ENCODE results near the gene PRDM16.

The PRDM16 gene

DNA sequence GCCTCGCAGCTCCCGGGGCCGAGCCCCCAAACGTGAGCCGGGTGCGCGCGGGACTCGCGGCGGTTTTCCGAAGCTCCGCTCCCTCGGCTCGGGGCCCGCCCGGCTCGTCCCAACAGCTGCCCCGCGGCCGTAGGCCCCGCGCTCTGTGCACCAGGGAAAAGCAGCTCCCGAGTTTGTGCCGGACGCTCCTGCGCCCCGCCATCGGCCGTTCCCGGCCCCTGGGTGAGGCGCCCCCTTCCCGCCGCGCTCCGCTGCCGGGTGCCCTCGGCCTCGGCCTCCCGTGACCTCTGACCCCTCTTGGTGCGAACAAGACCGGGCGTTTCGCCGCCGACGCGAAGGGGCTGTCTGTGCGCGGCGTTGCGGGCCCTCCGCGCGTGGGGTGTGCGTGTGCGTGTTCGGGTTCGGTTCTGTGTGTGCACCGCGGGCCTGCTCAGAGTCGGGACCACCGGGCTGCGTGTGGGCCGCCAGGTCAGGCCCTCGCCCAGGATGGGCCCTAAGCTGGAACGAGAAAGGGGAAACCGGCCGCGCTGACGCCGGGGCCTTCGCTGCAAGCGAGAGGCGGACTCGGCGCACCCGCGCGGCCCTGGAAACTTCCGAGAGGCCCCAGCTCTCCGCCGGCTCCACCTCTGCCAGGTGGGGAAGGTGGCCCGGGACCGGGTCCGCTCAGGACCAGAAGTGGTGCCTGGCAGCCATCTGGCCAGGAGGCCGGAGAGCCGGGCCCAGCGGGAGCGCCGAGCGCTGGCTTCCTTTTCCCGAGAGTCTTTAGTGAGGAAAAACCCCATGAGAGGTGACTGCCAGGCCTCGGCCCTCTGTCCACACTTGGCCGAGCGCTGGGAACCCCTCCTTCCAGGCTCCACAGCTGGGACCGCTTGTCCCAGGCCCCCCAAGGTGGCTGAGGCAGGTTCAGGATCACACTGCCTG lies 1.9 kb downstream of the PRDM16 start:
- DNase-seq, result no peak

DNA sequence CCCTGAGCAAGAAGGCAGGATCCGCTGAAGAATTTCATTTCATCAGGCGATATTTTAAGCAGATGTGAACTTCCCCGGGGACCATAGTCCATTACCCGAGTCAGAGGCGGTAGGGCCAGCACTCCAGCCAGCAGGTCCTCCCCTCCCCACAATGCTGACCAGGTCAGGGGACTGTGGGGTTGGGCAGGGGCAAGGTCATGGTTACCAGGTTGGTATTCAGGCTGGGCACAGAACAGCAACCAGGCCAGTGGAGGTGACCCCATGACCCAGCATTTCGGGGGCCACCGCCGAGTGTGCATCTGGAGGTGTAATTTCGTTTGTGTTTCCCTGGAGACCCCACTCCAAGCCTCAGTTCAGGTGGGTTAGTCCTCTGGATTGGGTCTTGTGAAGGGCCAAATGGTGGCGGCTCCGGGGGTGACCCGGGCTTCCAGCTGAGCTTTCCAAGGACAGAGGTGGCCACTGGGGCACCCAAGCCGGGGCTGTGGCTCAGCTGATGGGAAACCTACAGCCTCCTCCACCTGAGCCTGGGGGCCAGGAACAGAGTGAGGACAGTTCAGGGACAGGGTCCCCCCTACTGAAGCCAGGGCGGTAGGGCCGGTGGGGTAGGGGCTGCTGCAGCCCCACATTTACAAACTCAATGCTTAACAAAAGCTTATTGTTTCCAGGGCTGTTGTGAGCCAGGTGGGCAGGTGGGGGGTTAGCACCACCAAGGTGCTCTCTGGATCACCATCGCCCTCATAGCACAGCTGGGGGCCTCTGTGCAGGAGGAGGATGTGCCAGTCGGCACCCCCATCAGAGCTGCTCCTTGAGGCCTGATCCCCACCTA lies 2.8 kb downstream of the PRDM16 start:
- DNase-seq, result no peak

DNA sequence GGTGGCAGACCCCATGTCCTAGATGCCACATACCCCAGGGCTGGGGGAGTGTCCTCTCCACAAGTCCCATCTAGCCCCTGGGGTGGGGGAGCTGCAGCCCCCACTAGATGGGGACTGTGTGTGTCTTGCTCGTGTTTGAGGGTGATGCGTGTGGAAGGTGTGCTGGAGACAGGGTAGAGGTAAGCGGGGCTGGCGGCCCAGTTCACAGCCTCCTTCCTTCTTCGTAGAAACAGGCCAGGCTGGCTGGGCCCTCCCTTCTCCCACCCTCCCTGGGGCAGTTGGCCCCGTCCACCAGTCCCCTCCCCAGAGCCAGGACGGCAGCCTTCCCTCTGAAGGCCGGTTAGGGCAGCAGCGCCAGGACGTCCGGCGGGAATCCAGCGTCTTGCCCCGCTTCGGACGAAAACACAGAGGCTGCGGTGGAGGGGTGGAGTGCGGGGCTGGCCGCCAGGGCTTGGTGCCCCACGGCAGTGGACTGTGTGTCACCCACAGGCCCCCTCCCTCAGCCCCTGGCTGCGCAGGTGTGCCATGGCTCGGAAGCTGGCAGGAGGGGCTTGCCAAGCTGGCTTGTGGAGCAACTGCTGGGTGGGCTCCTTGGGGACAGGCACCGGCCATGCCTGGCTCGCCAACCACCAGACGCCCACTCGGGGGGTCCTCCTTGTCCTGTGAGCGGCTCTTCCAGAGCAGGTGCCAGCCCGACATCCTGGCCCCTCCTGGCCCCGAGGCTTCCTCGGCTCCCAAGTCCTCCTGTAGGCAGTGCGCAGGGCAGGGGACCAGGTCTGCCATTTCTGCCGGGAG lies 3.6 kb downstream of the PRDM16 start:
- no peak for DNase-seq

DNA sequence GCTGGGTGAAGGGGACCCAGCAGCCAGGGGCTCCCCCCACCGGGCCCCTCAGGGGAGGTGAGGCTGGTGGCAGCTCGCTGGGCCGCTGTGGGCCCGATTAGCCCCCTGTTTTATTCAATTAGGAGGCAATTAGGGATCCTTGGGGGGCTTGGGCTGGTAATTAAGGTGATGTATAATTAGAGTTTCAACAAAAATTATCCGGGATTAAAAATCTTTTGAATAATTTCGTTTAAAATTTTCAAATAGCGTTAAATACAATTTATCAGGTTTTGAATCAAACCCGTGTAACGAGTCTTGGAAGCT lies 4.1 kb downstream of the PRDM16 start:
- DNase-seq, result no peak

DNA sequence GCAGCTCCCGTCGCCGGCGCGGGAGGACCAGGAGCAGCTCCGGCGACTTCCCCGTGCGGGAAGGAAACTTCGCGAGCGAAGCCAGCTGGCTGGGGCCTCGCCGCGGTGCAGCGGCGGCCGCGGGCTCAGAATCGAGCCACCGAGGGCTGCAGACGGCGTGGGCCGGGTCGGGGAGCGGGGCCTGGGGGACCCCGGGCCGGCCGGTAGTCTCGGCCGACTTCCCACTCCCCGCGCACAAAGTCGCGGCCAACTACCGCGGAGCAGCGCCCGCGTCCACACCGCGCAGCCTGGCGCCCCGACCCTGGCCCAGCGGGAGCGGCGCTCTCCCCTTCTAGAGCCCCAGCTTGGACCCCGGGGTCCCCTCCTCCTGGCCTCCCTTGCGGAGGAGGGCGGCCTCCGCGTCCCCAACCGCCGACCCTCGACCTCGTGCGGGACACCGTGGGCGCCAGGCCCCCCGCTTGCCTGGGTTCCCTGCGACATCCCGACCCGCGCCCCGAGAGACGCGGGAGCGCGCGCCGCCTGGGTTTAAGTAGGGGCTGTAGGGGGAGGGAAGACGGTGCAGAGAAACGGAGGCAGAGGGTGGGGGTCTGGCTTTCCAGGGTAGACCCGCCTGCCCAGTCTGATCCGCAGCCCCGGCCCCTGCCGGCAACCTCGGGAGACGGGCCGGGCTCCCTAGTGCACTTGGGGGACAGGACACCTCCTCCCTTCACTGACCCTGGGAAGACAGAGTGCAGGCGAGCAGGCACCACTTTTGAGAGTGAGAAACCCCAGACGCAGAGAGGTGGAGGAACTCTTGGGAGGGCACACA lies 4.7 kb downstream of the PRDM16 start:
- no peak for DNase-seq

DNA sequence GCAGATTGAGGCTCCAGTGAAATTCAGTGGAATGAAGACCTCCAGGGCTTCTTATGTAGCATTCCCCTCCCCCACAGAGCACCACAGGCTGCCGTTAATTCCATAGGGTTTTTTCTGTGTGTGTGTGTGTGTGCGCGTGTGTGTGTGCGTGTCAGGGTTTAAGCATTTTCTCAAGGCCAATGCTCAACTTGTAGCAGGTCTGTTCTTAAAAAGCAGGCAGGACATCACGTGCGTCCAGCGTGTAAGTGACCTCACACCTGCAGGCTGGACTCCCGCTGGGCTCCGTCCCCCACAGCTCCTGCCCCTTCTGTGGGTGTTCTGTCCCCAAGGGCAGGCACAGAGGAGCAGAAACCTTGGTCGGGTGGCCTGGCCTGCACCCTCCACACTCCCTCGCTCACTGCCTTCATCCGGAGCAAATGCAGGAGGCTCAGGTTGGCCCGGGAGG lies 5.3 kb downstream of the PRDM16 start:
- no peak for DNase-seq

DNA sequence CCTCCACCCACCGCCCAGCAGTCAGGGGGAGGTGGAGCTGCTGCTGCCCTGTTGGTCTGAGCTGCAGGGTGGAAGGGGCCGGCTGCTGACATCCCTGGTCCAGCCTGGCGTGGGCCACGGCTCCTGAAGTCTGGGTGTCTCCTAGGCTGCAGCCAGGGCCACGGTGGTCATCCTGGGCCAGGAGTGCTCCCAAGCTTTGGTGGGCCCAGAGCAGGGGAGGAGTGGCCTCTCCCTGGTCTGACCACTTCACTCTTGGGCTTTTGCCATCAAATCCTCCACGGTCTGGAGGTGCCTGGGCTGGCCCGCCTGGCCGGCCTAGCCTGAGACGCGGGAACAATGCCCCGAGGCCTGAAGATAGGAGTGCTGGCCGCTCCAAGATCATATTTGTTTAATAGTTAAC lies 5.8 kb downstream of the PRDM16 start:
- DNase-seq, result no peak

DNA sequence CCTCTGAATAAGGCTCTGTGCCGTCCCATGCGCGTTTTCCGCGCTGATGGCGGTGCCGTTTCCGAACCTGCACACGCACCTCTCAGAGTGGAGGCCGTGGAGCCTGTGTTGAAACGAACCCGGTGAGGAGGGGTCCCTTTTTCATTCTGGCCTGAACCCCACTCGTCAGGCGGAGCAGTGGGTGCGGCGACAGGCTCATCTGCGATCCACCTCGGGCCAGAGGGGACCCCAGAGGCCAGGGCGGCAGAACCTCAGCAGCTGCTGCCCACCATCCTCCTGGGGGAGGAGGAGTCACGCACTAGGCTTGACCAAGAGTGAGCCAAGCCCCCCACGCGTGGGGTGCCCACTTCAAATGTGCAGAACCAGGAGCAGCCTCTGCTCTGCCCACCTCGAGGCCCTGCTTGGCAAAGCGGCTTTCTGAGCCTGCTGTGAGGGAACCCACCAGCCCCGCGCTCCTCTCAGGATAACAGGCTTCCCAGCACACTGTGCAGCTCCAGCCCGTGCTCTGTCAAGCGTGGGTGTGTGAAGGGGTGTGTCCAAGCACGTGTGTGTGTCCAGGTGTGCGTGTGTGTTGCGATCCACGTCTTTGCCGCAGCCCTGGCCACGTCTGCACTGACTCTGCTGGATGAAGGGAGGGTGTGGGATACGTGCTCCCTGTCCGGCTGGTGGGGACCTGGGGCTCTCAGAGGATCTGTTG lies 6.8 kb downstream of the PRDM16 start:
- no peak for DNase-seq

DNA sequence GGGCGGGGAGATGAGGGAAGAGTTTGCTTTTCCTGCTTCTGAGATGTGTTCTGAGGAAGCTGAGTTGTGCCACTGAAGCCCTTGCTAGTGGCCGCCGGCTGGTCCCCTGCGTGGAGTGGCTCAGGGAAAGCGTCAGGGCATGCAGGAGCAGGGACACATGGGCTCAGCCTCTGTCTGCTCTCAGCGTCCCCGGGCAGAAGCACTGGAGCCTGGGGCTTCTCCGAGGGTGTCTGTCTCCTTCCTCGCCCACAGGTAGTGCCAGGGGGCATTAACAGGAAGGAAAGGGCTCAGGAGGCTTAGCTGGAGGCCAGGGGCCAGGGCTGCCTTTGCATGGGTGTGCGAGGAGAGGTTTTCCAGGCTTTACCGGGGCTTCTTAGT lies 7.3 kb downstream of the PRDM16 start:
- DNase-seq, result no peak

DNA sequence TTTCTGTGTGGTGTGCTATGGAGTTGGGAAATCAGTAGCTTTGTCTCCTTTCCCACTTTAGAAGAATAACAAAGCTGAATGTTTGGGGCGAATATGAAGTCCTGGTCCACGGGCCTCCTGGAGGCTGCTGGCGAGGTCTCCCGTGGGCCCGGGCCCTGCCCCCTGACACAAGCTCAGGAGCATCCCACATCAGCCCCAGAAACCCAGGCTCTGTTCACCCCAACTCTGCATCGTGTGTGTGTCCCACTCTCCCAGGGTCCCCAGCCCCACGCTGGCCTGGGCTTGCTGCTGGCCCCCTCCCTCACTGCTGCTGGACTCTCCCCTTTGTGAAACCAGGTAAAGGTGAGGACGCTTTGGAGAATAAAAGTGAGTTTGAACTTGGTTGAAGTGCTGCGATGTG lies 8.1 kb downstream of the PRDM16 start:
- DNase-seq, result no peak

DNA sequence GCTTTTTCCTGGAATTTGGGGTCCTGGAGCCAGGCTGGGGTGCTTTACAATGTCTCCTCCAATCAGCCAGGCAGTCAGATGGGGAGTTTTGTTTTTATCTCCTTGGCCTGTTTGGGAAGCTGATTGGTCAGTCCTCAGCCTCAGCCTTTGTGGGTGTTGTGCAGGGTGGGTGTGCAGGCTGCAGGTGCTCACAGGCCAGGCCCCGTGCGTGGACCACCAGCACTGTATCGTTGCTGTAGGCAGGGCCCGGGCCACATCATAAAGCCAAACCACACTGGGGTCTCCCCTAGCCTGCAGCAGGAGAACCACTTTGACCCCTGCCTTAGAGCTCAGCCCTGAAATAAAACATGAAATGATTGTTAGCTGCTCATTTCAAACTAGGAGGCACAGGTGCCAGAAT lies 8.6 kb downstream of the PRDM16 start:
- DNase-seq, result no peak

DNA sequence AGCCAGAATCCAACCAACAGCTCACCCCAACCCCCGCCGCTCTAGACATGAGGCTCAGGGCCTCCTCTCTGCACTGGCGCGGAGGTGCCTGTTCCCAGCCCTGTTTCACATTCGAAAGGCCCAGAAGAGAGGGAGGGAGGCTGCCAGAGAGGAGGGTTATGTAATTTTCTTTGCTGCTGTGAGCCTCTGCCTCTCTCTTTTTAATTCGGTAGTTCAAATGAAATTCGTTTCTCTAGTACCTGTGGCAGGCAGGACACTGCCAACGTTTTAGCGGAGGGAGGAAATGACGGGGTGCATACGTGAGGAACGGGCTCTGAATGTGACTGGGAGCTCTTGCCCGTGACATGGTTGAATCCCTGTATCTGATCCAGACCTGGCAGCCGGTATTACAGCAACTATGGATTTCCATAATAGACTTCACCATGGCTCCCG lies 9.4 kb downstream of the PRDM16 start:
- DNase-seq, result no peak

DNA sequence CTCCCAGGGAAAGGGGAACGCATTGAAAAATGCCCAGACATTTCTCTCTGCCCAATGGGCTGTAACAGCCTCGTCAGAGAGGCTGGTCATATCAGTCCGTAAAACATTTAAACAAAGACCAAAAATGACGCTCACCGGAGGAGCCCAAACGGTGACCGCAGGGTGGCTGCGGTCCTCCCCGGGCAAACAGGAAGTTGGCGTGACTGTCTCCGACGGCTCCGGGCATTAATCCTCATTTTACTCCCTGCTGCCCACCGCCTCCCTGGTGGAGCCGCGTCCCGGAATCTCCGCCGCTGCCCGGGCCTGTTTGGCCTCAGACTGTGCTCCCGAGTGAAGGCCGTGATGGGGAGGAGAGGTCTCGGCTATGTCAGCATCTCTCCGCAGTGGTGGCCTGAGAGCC lies 9.9 kb downstream of the PRDM16 start:
- no peak for DNase-seq

DNA sequence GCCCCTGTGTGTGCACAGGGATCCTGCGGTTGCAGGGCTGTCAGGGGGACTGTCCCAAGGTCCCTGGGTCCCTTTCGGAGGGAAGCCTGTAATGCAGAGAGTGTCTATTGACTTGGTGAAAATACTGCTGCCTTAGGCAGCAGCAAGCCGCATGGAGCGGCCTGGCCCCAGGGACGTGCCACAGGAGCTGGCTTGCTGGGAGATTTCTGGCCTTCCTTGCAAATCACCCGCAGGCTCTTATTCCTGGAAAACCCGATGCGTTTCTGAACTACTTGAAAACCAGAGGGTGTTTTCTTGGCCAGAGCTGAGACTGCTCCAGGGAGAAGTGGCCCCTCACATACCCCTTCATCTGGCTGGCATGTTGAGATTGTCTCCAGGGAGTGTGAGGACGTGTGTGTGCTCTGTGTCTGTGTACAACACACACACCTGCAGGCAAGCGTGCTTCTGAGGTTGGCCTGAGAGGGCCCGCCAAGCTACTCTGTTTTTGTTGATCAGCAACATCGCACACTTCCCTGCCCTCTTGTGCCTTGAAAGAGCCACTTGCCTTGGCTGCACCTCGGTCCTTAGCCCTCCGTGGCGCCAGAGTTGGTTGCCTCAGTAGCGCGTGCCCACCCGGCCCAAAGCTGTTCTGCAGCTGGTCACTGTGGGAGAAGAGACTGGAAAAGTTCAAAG lies 10.5 kb downstream of the PRDM16 start:
- no peak for DNase-seq

DNA sequence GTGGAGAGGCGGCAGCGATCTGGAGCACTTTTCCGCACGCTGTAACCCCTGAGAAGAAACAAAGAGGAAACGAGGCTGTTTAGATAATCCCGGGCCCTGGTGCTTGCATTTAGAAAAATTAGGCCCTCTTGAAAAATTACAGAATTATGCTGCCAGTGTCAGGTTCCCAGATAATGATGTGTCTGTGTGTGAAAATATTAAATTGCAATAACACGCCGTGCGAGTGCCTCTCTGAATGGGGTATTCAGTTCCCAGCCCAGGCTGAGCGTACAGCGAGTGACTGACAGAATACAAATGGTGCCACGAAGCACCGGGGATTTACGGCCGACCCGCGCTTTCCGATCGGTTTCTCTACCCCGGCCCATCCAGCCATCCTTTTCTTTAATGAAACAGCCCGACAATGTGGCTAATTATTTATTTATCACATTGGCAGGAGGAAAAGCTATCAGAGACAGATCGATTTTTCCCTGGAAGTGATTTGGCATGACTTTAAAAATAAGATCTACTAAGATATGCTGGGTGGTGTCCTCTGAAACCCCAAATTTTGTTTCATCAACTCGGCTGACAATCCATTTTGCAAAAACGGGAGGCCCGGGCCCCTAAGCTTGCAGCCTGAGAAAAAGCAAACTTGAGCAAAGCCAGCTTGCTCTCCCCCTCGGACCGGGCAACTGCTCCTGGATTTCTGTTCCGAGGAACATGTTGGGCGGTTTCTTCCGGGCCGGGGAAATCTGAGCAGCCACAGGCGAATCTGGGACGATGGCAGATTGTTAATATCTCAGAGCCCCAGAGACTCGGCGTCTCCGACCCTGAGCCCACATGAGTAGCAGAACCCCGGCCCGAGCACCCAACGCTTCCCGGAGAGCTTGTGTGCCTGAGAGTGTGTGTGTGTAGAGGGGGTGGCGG lies 11.3 kb downstream of the PRDM16 start:
- no peak for DNase-seq

DNA sequence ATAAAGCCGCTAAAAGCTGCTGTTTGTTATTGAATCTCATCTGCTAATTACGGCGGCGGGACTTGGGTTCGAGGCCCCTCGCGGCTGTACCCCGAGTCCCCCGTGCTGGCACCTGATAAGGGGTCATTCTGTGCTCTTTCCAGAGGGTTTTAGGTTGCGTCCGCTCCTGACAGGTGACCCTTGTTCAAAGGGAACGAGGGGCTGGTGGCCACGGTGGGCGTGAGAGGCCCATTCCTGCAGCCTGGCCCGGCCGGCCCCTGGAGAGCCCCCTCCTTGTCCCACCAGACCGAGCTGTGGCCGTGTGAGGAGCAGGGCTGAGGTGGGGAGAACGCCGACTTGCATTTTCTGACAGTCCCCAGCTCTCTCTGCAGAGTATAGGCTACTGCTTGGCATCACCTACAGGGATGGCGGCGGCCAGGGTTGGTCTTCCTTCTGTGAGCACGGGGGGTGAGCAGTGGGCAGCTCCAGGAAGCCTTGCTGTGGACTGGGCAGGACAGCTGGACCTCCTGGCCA lies 12.2 kb downstream of the PRDM16 start:
- DNase-seq, result no peak

DNA sequence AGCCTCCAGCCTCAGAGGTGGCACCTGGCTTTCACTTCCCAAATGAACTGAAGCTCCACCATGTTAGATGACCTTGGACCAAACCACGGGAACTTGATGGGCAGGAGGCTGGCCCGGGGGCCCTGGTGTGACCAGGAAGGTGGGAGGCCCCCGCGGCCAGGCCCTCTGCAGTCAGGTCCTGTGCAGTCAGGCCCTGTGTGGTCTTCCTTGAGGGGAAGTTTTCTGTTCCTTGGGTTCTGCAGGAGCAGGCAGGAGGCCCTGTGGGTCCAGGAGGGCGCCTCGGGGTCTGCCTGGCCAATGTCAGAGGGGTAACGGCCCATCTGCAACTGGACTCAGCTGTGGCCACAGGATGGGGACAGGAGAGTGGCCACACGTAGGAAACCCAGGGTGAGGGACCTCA lies 13.0 kb downstream of the PRDM16 start:
- no peak for DNase-seq

DNA sequence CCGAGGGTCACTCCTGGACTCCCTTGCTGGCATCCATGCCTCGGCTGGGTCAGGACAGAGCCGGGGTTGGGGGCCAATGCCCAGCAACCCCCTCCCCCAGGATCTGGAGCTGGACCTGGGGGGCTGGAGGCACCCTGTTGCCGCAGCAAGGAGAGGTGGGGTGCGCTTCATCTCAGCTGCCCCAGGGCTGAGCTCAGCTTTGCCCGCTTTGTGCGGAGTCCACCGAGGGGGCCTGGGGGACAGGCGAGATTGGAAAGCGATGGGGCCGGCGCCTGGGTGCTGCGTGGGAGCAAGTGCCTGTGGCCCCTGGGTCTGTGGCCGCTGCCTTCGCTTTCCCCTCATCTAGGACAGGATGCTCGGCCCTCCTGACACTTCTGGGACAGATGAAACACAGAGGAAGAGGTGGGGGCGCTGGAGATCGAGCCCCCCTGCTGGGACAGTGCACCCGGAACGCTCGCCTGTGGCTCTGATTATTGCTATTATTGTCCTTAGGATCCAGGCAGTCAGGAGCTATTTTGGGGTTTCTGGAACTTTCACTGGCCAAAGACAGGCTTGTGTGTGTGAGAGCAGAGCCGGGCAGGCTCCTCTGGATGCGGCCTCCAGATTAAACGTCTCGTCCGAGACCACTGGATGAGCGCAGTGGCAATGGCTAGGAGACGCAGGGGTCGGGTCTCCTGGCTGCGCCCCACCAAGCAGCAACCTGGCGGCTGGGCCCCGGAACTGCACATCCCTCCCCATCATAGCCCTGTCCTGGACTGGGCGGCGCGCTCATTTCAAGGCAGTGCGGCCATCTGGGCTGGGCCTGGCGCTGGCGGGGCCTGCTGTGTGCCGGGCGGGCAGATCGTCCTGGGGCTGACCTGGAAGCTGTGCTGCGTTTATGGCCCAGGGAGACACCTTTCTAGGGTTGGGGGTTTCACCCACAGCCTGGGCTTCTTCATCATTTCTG lies 13.8 kb downstream of the PRDM16 start:
- no peak for DNase-seq

DNA sequence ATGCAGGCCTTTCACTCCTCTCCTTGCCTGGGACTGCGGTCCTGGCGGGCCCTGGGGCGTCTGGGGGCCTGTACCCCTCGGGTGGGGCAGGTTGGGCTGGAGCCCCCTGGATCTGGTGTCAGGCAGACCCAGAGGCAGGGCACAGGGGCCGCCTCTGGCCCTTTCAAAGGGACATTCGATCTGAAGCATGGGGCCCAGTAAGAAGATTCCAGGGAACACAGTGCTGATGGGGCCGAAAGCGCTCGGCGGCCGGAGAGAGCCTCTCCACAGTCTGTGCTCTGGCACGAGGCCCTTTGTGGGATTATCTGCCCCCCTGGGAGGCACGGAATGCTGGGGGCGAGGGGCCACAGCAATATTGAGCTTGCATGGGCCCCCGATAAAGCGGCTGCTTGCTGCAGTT lies 15.2 kb downstream of the PRDM16 start:
- no peak for DNase-seq

Data from activated CD8-positive, alpha-beta memory T cell treated with anti-CD3 and anti-CD28 coated beads for 24 hours (primary cell).